Activated gamma-delta T cell (primary cell): ENCODE measurements around the gene GPR183.

Experiments used
- DNase-seq: peaks from one replicate; lab custom pipeline; 2025; lab: John Stamatoyannopoulos, UW
- total RNA-seq, 2 donors: gene quantifications; one replicate each; lab custom pipeline; 2026; lab: John Stamatoyannopoulos, UW

Gene GPR183
- 82.8 to 124 reads per million in 2 donors for total RNA-seq

- no peak for DNase-seq
Observed at GRCh38 chr13:99307247-99307646, at the start of gene GPR183. Gene GPR183 (minus strand): TSS chr13:99307399. CDS start chr13:99296145, 11,254 bp downstream.

GRCh38 chr13:99356262-99357091 lies 49.3 kb upstream of the GPR183 start:
- no peak for DNase-seq

GRCh38 chr13:99356012-99356261 lies 48.7 kb upstream of the GPR183 start:
- no peak for DNase-seq

GRCh38 chr13:99355267-99356011 lies 48.2 kb upstream of the GPR183 start:
- no peak for DNase-seq

- no peak for DNase-seq
Observed at GRCh38 chr13:99354371-99354951, 47.3 kb upstream of the GPR183 start.

- DNase-seq = no peak
Observed at GRCh38 chr13:99353836-99354235, 46.6 kb upstream of the GPR183 start.

GRCh38 chr13:99353246-99353600 lies 46.0 kb upstream of the GPR183 start:
- DNase-seq = no peak

GRCh38 chr13:99352351-99353245 lies 45.4 kb upstream of the GPR183 start:
- no peak for DNase-seq

GRCh38 chr13:99351772-99352171 lies 44.6 kb upstream of the GPR183 start:
- no peak for DNase-seq

GRCh38 chr13:99350191-99350590 lies 43.0 kb upstream of the GPR183 start:
- DNase-seq = no peak

- no peak for DNase-seq
Observed at GRCh38 chr13:99347911-99348451, 40.8 kb upstream of the GPR183 start.

GRCh38 chr13:99347335-99347878 lies 40.2 kb upstream of the GPR183 start:
- no peak for DNase-seq

- no peak for DNase-seq
Observed at GRCh38 chr13:99346335-99347042, 39.3 kb upstream of the GPR183 start.

- DNase-seq = no peak
Observed at GRCh38 chr13:99345345-99345744, 38.1 kb upstream of the GPR183 start.

GRCh38 chr13:99344610-99345208 lies 37.5 kb upstream of the GPR183 start:
- DNase-seq = no peak

- DNase-seq = no peak
Observed at GRCh38 chr13:99342723-99343315, 35.6 kb upstream of the GPR183 start.

GRCh38 chr13:99341969-99342722 lies 34.9 kb upstream of the GPR183 start:
- no peak for DNase-seq

- DNase-seq = no peak
Observed at GRCh38 chr13:99340638-99341037, 33.4 kb upstream of the GPR183 start.

- DNase-seq = no peak
Observed at GRCh38 chr13:99339736-99340397, 32.7 kb upstream of the GPR183 start.
